Anterior cingulate cortex (tissue), 58 donors: ENCODE measurements around the gene AZIN2.
"Not testable (repeated sequence)": the region's sequence is repeated elsewhere in the genome, so short reads cannot be mapped to it uniquely, and the experiment has no call there.

Experiments
- DNase-seq, 58 donors: peaks; one replicate each; lab custom pipeline; 2025; lab: John Stamatoyannopoulos, UW

The AZIN2 gene

GRCh38 chr1:33088119-33088906, 7.4 kb downstream of the AZIN2 start:
- peak in 2 of 58 donors; percentile 13 to 30 for DNase-seq

GRCh38 chr1:33089457-33089856, 8.5 kb downstream of the AZIN2 start:
- no peak for DNase-seq

GRCh38 chr1:33092438-33092837, 11.5 kb downstream of the AZIN2 start:
- no peak for DNase-seq

GRCh38 chr1:33093004-33093403, 12.1 kb downstream of the AZIN2 start:
- no peak for DNase-seq

GRCh38 chr1:33094486-33094885, 13.5 kb downstream of the AZIN2 start:
- no peak for DNase-seq

GRCh38 chr1:33094971-33095604, 14.1 kb downstream of the AZIN2 start:
- DNase-seq = peak in 19 of 58 donors; percentile 3 to 47 (median 19)

- DNase-seq = peak in 17 of 58 donors; percentile 9 to 70 (median 23)
Measured at GRCh38 chr1:33096363-33097005, 15.5 kb downstream of the AZIN2 start.

- DNase-seq = no peak
Measured at GRCh38 chr1:33097137-33097611, 16.2 kb downstream of the AZIN2 start.

- no peak for DNase-seq
Measured at GRCh38 chr1:33097762-33098161, 16.8 kb downstream of the AZIN2 start.

GRCh38 chr1:33098371-33098770, 17.4 kb downstream of the AZIN2 start:
- no peak for DNase-seq

GRCh38 chr1:33099290-33100118, 18.6 kb downstream of the AZIN2 start:
- no peak for DNase-seq

- not testable (repeated sequence) for DNase-seq
Measured at GRCh38 chr1:33100119-33100415, 19.1 kb downstream of the AZIN2 start.

- DNase-seq = no peak
Measured at GRCh38 chr1:33110477-33110876, 29.5 kb downstream of the AZIN2 start.

- DNase-seq = no peak
Measured at GRCh38 chr1:33111965-33112364, 31.0 kb downstream of the AZIN2 start.

- no peak for DNase-seq
Measured at GRCh38 chr1:33117440-33118085, 36.6 kb downstream of the AZIN2 start.

GRCh38 chr1:33118274-33118673, 37.3 kb downstream of the AZIN2 start:
- DNase-seq = no peak

- DNase-seq = no peak
Measured at GRCh38 chr1:33119050-33119449, 38.1 kb downstream of the AZIN2 start.

- no peak for DNase-seq
Measured at GRCh38 chr1:33119532-33120217, 38.7 kb downstream of the AZIN2 start.

- DNase-seq = no peak
Measured at GRCh38 chr1:33120436-33121231, 39.7 kb downstream of the AZIN2 start.
